HG03460 (cell line): ENCODE measurements around the gene SRCIN1.
"Not testable (repeated sequence)": the region's sequence is repeated elsewhere in the genome, so short reads cannot be mapped to it uniquely, and the experiment has no call there.

Experiments used
- ATAC-seq: cut with Tn5 transposase; IDR thresholded peaks from one replicate; pipeline ENCODE4 v1.9.1; 2021; ENCODE audit not compliant: unreplicated experiment

The SRCIN1 gene

GRCh38 chr17:38605841-38606645 lies at the start of gene SRCIN1:
SRCIN1 (minus strand) TSS chr17:38605952; CDS start chr17:38605705, 247 bp downstream.
- ATAC-seq: no peak

GRCh38 chr17:38654411-38655398 lies 49.0 kb upstream of the SRCIN1 start:
- ATAC-seq: no peak

- no peak for ATAC-seq
These were observed 47.9 kb upstream of the SRCIN1 start for GRCh38 chr17:38653679-38654078.

GRCh38 chr17:38653230-38653629 lies 47.5 kb upstream of the SRCIN1 start:
- no peak for ATAC-seq

- ATAC-seq: not testable (repeated sequence)
These were observed 45.0 kb upstream of the SRCIN1 start for GRCh38 chr17:38650653-38651173.

GRCh38 chr17:38637951-38638350 lies 32.2 kb upstream of the SRCIN1 start:
- ATAC-seq: no peak

GRCh38 chr17:38636054-38636453 lies 30.3 kb upstream of the SRCIN1 start:
- no peak for ATAC-seq

- no peak for ATAC-seq
These were observed 26.6 kb upstream of the SRCIN1 start for GRCh38 chr17:38632334-38632733.

- no peak for ATAC-seq
These were observed 22.7 kb upstream of the SRCIN1 start for GRCh38 chr17:38628441-38628840.

GRCh38 chr17:38627957-38628356 lies 22.2 kb upstream of the SRCIN1 start:
- ATAC-seq: no peak

GRCh38 chr17:38626606-38627226 lies 21.0 kb upstream of the SRCIN1 start:
- not testable (repeated sequence) for ATAC-seq

GRCh38 chr17:38625482-38625881 lies 19.7 kb upstream of the SRCIN1 start:
- no peak for ATAC-seq

GRCh38 chr17:38624782-38625355 lies 19.1 kb upstream of the SRCIN1 start:
- not testable (repeated sequence) for ATAC-seq

- ATAC-seq: no peak
These were observed 15.8 kb upstream of the SRCIN1 start for GRCh38 chr17:38621538-38621937.

- no peak for ATAC-seq
These were observed 15.0 kb upstream of the SRCIN1 start for GRCh38 chr17:38620551-38621277.

GRCh38 chr17:38619937-38620550 lies 14.3 kb upstream of the SRCIN1 start:
- ATAC-seq: no peak

GRCh38 chr17:38619451-38619795 lies 13.7 kb upstream of the SRCIN1 start:
- ATAC-seq: no peak

GRCh38 chr17:38617967-38618760 lies 12.4 kb upstream of the SRCIN1 start:
- ATAC-seq: no peak
